HCT116 (cell line): ENCODE data around the gene MSL1. TPM values are rescaled to one million over a fixed set of nuclear protein-coding genes. Genes with fewer than 3 reads are reported as not detected.

Experiments used
- ATAC-seq: fragments of 200-7000 bp; cut with Tn5 transposase; 2 replicates; pipeline ENCODE4 v1.9.1; 2020; ENCODE audit warnings: mild to moderate bottlenecking, moderate library complexity
- BruUV-seq: library from RNA; stranded (reverse); fragments of 400-500 nt; replicated peaks from 2 replicates; lab custom pipeline; 2021; lab: Mats Ljungman, UMichigan
- CTCF ChIA-PET: fragments of 300-600 bp; sonication (Branson Sonifier 250); formaldehyde crosslinking; loops from one replicate; lab custom pipeline; 2021; ENCODE audit warnings: antibody characterized with exemption; lab: Charles Lee
- POLR2A ChIA-PET: fragments of 300-600, 350-600 bp; sonication (Branson Sonifier 250); formaldehyde crosslinking; loops from one replicate; lab custom pipeline; 2021; ENCODE audit warnings: antibody characterized with exemption; lab: Charles Lee
- RAD21 ChIA-PET, 2 experiments: fragments of 300-600 bp; sonication (Branson Sonifier 250); formaldehyde crosslinking; loops; one replicate each; lab custom pipeline; 2023; ENCODE audit warnings: low total read pairs in 2 of 2; ENCODE audit not compliant: uncharacterized antibody in 2 of 2, unreplicated experiment in 2 of 2, low non-redundant PET in 1 of 2; lab: Charles Lee
- DNase-seq: peaks from one replicate; pipeline ENCODE4 v3.0.0-alpha.2; 2010; ENCODE audit warnings: low read depth, low spot score
- H2AFZ ChIP-seq: fragments of 200-600 bp; shearing (Covaris generic), sonication (generic); 2 replicates; pipeline ENCODE4 v1.6.1; 2017; ENCODE audit warnings: low read depth, mixed run types, mixed read lengths, antibody characterized with exemption, low read length; ENCODE audit not compliant: poor library complexity, severe bottlenecking
- H3K27ac ChIP-seq: 2 replicates; pipeline ENCODE4 v1.5.1; 2012; ENCODE audit warnings: low read depth, low read length
- H3K27me3 ChIP-seq: fragments of 200-600 bp; sonication (generic); 2 replicates; pipeline ENCODE4 v1.6.1; 2016; ENCODE audit warnings: mixed run types, low read length, mixed read lengths; ENCODE audit not compliant: insufficient read depth
- H3K36me3 ChIP-seq, 2 experiments: fragments of 200-500 bp in 1 of 2; fragments of 200-600 bp in 1 of 2; sonication (Bioruptor generic) in 1 of 2; sonication (generic) in 1 of 2; 2 replicates each; pipeline versions ENCODE4 v1.5.1 to v1.6.1; 2014 to 2016; ENCODE audit warnings: low read length in 2 of 2, inconsistent platforms in 1 of 2, mixed read lengths in 1 of 2, mixed run types in 1 of 2; ENCODE audit not compliant: insufficient read depth in 2 of 2, control insufficient read depth in 1 of 2
- H3K4me1 ChIP-seq, 2 experiments: fragments of 200-600 bp in 1 of 2; sonication (generic) in 1 of 2; 2 replicates each; pipeline versions ENCODE4 v1.5.1 to v1.6.1; 2012 to 2017; ENCODE audit warnings: low read length in 2 of 2, inconsistent platforms in 1 of 2, mild to moderate bottlenecking in 1 of 2, mixed read lengths in 1 of 2, mixed run types in 1 of 2, moderate library complexity in 1 of 2; ENCODE audit not compliant: insufficient read depth in 2 of 2, control insufficient read depth in 1 of 2
- H3K4me2 ChIP-seq: fragments of 200-600 bp; sonication (generic); 2 replicates; pipeline ENCODE4 v1.6.1; 2017; ENCODE audit warnings: mixed run types, low read length, mixed read lengths
- H3K4me3 ChIP-seq, 2 experiments: fragments of 200-600 bp in 1 of 2; sonication (generic) in 1 of 2; replicated peaks in 1 of 2; 2 replicates each; pipeline ENCODE4 v1.5.1; 2011 to 2016; ENCODE audit warnings: low read length in 2 of 2, control low read depth in 1 of 2, low read depth in 1 of 2, mild to moderate bottlenecking in 1 of 2, mixed read lengths in 1 of 2, mixed run types in 1 of 2
- H3K79me2 ChIP-seq: fragments of 200-600 bp; sonication (generic); 2 replicates; pipeline ENCODE4 v1.6.1; 2017; ENCODE audit warnings: mild to moderate bottlenecking, mixed run types, low read length, moderate library complexity, mixed read lengths; ENCODE audit not compliant: insufficient read depth
- H3K9ac ChIP-seq: fragments of 200-600 bp; sonication (generic); 2 replicates; pipeline ENCODE4 v1.6.1; 2016; ENCODE audit warnings: low read length, mixed read lengths
- H3K9me2 ChIP-seq: fragments of 200-600 bp; sonication (generic), shearing (Covaris generic); 2 replicates; pipeline ENCODE4 v1.6.1; 2017; ENCODE audit warnings: mixed run types, mild to moderate bottlenecking, moderate library complexity; ENCODE audit not compliant: insufficient read depth
- H3K9me3 ChIP-seq, 2 experiments: fragments of 200-500 bp in 1 of 2; fragments of 200-600 bp in 1 of 2; sonication (Bioruptor generic) in 1 of 2; sonication (generic) in 1 of 2; 2 replicates each; pipeline ENCODE4 v1.6.1; 2014 to 2017; ENCODE audit warnings: low read length in 2 of 2, mixed read lengths in 2 of 2, inconsistent platforms in 1 of 2, low read depth in 1 of 2, mild to moderate bottlenecking in 1 of 2, mixed run types in 1 of 2, moderate library complexity in 1 of 2; ENCODE audit not compliant: control insufficient read depth in 1 of 2, insufficient read depth in 1 of 2
- H4K20me1 ChIP-seq: fragments of 200-600 bp; sonication (generic), shearing (Covaris generic); 2 replicates; pipeline ENCODE4 v1.6.1; 2017; ENCODE audit warnings: mixed run types, mild to moderate bottlenecking, moderate library complexity; ENCODE audit not compliant: insufficient read depth
- CBX3 ChIP-seq: IDR thresholded peaks from 2 replicates; pipeline ENCODE4 v1.6.1; 2012; ENCODE audit warnings: low read depth
- EGR1 ChIP-seq: IDR thresholded peaks from 2 replicates; pipeline ENCODE4 v1.6.1; 2012; ENCODE audit warnings: low read depth
- EZH2 ChIP-seq: fragments of 200-600 bp; sonication (generic); IDR thresholded peaks from 2 replicates; pipeline ENCODE4 v1.6.1; 2017; ENCODE audit warnings: antibody characterized with exemption, mixed run types
- EZH2phosphoT487 ChIP-seq: fragments of 200-600 bp; IDR thresholded peaks from 2 replicates; pipeline ENCODE4 v1.6.1; 2018; ENCODE audit warnings: antibody characterized with exemption, borderline replicate concordance
- FOSL1 ChIP-seq: IDR thresholded peaks from 2 replicates; pipeline ENCODE4 v1.6.1; 2012; ENCODE audit warnings: low read depth
- JUND ChIP-seq: IDR thresholded peaks from 2 replicates; pipeline ENCODE4 v1.6.1; 2012
- MAX ChIP-seq: IDR thresholded peaks from 2 replicates; pipeline ENCODE4 v1.6.1; 2012
- POLR2A ChIP-seq: IDR thresholded peaks from 2 replicates; pipeline ENCODE4 v1.7.0; 2011; ENCODE audit warnings: borderline replicate concordance; ENCODE audit not compliant: insufficient read depth, insufficient read length; ENCODE audit errors: extremely low read depth
- POLR2AphosphoS5 ChIP-seq: IDR thresholded peaks from 2 replicates; pipeline ENCODE4 v1.6.1; 2011; ENCODE audit warnings: mild to moderate bottlenecking, low read depth, low read length, moderate library complexity
- REST ChIP-seq: IDR thresholded peaks from 2 replicates; pipeline ENCODE4 v1.6.1; 2012; ENCODE audit warnings: low read depth
- SIN3A ChIP-seq: IDR thresholded peaks from 2 replicates; pipeline ENCODE4 v1.6.1; 2012; ENCODE audit warnings: low read depth
- SP1 ChIP-seq: IDR thresholded peaks from 2 replicates; pipeline ENCODE4 v1.6.1; 2012; ENCODE audit warnings: low read depth
- SRF ChIP-seq: IDR thresholded peaks from 2 replicates; pipeline ENCODE4 v1.6.1; 2012; ENCODE audit warnings: low read depth
- TCF7L2 ChIP-seq: IDR thresholded peaks from 2 replicates; pipeline ENCODE4 v1.7.0; 2011; ENCODE audit warnings: borderline replicate concordance, inconsistent platforms; ENCODE audit not compliant: insufficient read depth, insufficient read length; ENCODE audit errors: extremely low read depth
- YY1 ChIP-seq: IDR thresholded peaks from 2 replicates; pipeline ENCODE4 v1.6.1; 2011; ENCODE audit warnings: low read length, low read depth, moderate library complexity, mild to moderate bottlenecking; ENCODE audit not compliant: insufficient replicate concordance; ENCODE audit errors: extremely low read depth
- ZBTB33 ChIP-seq: IDR thresholded peaks from 2 replicates; pipeline ENCODE4 v1.6.1; 2011; ENCODE audit warnings: mild to moderate bottlenecking, low read length, moderate library complexity; ENCODE audit not compliant: insufficient replicate concordance; ENCODE audit errors: extremely low read depth
- ZFX ChIP-seq: fragments of 450-650 bp; IDR thresholded peaks from 2 replicates; pipeline ENCODE4 v1.6.1; 2017
- intact Hi-C: fragments of 100-400 bp; cut with micrococcal nuclease; formaldehyde crosslinking; loops from 2 replicates; pipeline ENCODE4 v1.10.0; 2022
- total RNA-seq: library from RNA; stranded (reverse); gene quantifications from one replicate; pipeline ENCODE4 v1.2.1, GENCODE V29; 2021; ENCODE audit not compliant: unreplicated experiment
- TF ChIP-seq, protein P1 (sequence below), 3 experiments: fragments of 200-600 bp in 1 of 3; sonication (generic) in 1 of 3; IDR thresholded peaks in 2 of 3; conservative IDR thresholded peaks in 1 of 3; 2 replicates each; pipeline ENCODE4 v1.5.1; 2012 to 2017; ENCODE audit warnings: low read depth in 2 of 3, low read length in 2 of 3, antibody characterized with exemption in 1 of 3, borderline replicate concordance in 1 of 3, control low read depth in 1 of 3, mild to moderate bottlenecking in 1 of 3, mixed read lengths in 1 of 3, mixed run types in 1 of 3, moderate library complexity in 1 of 3; ENCODE audit not compliant: insufficient read depth in 1 of 3

The MSL1 gene
- total RNA-seq, 1 experiment from 2014 or later = 67.2 TPM

GRCh38 chr17:40074871-40075200 is 46.9 kb upstream of the MSL1 start:
- POLR2A ChIA-PET = interaction anchor here (0.6 to 1.8 kb wide), 4 partner anchors 21 to 46 kb away, joined by 3 to 18 read pairs (median 5); partner anchors contain the start of genes MED24 and NR1D1
- Histone ChIP-seq H3K4me3 (no peak overlapping the region), H4K20me1 (no peaks in the 10 kb centered on the region), H3K27ac (peak overlapping the region; percentile 52; the same call in 1 of the 2 replicates), H3K9ac (no peak overlapping the region), H3K27me3 (no peaks in the 10 kb centered on the region), H3K9me3 (no peaks in the 10 kb centered on the region), H2AFZ (no peak overlapping the region), H3K4me1 (peaks cover 55 to 57% of the 10 kb centered on the region in 2 experiments), H3K79me2 (no peaks in the 10 kb centered on the region; the same call in 1 of the 2 replicates), H3K36me3 (no peaks in the 10 kb centered on the region), H3K9me2 (no peaks in the 10 kb centered on the region), H3K4me2 (peak overlapping the region; percentile 57)
- no TSS peak for BruUV-seq
- intact Hi-C loops = no loop called here
- CTCF ChIA-PET = interaction anchor here (0.6 to 2.7 kb wide), 19 partner anchors 9 to 143 kb away, joined by 3 to 36 read pairs (median 5); partner anchors contain the start of genes MED24 and NR1D1
- ATAC-seq = no peak
- DNase-seq = no peak
- no peak for TF ChIP-seq EZH2
- TF ChIP-seq CBX3 = no peak
- no peak for TF ChIP-seq ZBTB33
- TF ChIP-seq REST = no peak
- no peak for TF ChIP-seq EZH2phosphoT487
- no peak for TF ChIP-seq POLR2AphosphoS5
- TF ChIP-seq YY1 = no peak
- no peak for TF ChIP-seq EGR1
- no peak for TF ChIP-seq SRF
- no peak for TF ChIP-seq TCF7L2
- no peak for TF ChIP-seq ZFX
- TF ChIP-seq, protein P1, sequence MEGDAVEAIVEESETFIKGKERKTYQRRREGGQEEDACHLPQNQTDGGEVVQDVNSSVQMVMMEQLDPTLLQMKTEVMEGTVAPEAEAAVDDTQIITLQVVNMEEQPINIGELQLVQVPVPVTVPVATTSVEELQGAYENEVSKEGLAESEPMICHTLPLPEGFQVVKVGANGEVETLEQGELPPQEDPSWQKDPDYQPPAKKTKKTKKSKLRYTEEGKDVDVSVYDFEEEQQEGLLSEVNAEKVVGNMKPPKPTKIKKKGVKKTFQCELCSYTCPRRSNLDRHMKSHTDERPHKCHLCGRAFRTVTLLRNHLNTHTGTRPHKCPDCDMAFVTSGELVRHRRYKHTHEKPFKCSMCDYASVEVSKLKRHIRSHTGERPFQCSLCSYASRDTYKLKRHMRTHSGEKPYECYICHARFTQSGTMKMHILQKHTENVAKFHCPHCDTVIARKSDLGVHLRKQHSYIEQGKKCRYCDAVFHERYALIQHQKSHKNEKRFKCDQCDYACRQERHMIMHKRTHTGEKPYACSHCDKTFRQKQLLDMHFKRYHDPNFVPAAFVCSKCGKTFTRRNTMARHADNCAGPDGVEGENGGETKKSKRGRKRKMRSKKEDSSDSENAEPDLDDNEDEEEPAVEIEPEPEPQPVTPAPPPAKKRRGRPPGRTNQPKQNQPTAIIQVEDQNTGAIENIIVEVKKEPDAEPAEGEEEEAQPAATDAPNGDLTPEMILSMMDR (IDR thresholded peaks at IDR 0.05 in 2 of 3, conservative IDR thresholded peaks at IDR 0.05 in 1 of 3; ENCODE audit: borderline replicate concordance in 1 of 3, insufficient read depth in 1 of 3, low read depth in 2 of 3, low read length in 2 of 3) = no peak
- TF ChIP-seq FOSL1 = no peak
- TF ChIP-seq JUND = no peak
- no peak for TF ChIP-seq POLR2A
- no peak for TF ChIP-seq MAX
- TF ChIP-seq SIN3A = no peak
- TF ChIP-seq SP1 = no peak
- RAD21 ChIA-PET = interaction anchor here in 1 of 2 experiments (1.4 kb wide), 1 partner anchor 39 kb away, joined by 6 read pairs; no protein-coding TSS in a partner anchor
